ENCODE data around the gene GAS2.

Gene GAS2

DNA sequence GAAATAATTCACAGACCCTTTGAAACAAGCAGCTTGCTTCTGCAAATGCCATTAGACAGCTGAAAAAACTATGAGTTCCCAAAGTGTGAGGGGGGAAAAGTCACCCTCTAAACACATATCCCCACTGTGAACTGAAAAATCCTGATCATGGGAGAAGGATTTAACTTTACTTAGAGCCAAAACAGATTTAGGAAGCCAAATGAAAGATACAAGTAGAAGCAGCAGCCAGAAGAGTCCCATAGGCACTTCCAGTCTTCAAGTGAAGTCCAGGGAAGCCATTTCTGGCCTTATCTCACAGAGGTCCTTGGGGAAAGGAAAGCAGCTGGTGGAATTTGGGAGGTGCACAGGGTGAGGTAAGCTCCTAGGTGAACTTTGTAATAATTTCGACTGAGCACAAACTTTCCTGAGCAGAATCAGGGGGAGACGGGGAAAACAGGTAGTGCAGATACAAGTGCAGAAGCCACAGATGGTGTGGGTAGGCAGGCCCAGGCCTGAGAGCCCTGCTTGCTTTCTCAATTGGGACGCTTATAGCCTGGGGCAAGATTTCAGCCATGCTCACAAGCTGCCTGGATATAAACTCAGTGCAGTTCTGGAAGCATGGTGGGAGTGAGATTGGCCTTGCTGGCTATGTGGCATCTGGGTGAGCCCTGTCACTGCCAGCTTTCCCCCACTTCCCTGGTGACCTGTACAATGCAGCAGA, 44.8 kb downstream of the GAS2 start:
- Histone ChIP-seq H2AFZ (ENCODE audit: low read length) (no peak overlapping the region), H3K9ac (ENCODE audit: low read length) (no peak overlapping the region), H4K20me1 (ENCODE audit: insufficient read depth, low read length) (no peaks in the 10 kb centered on the region), H3K27me3 (replicated peaks; ENCODE audit: insufficient read depth, low read length) (no peaks in the 10 kb centered on the region), H3K9me3 (replicated peaks; ENCODE audit: insufficient read depth, low read length) (no peaks in the 10 kb centered on the region), H3K4me3 (ENCODE audit: low read length) (no peak overlapping the region), H3K4me2 (ENCODE audit: low read depth, low read length) (no peak overlapping the region), H3K79me2 (ENCODE audit: low read length) (peaks cover 49% of the 10 kb centered on the region), H3F3A (ENCODE audit: insufficient read depth, low read length) (no peaks in the 10 kb centered on the region), H3K36me3 (replicated peaks; ENCODE audit: insufficient read depth, low read length) (no peaks in the 10 kb centered on the region), H3K9me2 (replicated peaks; ENCODE audit: insufficient read depth, low read length) (no peaks in the 10 kb centered on the region), H3K27ac (ENCODE audit: low read length) (no peak overlapping the region), H3K4me1 (ENCODE audit: low read length) (no peaks in the 10 kb centered on the region; the same call in 1 of the 2 replicates)
- no peak for DNase-seq
- TF ChIP-seq EZH2 (optimal IDR thresholded peaks at IDR 0.05; ENCODE audit: low read depth, low read length) (no peak), EZH2phosphoT487 (IDR thresholded peaks at IDR 0.05; ENCODE audit: low read length) (no peak)
- TF ChIP-seq, protein P1, sequence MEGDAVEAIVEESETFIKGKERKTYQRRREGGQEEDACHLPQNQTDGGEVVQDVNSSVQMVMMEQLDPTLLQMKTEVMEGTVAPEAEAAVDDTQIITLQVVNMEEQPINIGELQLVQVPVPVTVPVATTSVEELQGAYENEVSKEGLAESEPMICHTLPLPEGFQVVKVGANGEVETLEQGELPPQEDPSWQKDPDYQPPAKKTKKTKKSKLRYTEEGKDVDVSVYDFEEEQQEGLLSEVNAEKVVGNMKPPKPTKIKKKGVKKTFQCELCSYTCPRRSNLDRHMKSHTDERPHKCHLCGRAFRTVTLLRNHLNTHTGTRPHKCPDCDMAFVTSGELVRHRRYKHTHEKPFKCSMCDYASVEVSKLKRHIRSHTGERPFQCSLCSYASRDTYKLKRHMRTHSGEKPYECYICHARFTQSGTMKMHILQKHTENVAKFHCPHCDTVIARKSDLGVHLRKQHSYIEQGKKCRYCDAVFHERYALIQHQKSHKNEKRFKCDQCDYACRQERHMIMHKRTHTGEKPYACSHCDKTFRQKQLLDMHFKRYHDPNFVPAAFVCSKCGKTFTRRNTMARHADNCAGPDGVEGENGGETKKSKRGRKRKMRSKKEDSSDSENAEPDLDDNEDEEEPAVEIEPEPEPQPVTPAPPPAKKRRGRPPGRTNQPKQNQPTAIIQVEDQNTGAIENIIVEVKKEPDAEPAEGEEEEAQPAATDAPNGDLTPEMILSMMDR (IDR thresholded peaks at IDR 0.05; ENCODE audit: low read length), result no peak

DNA sequence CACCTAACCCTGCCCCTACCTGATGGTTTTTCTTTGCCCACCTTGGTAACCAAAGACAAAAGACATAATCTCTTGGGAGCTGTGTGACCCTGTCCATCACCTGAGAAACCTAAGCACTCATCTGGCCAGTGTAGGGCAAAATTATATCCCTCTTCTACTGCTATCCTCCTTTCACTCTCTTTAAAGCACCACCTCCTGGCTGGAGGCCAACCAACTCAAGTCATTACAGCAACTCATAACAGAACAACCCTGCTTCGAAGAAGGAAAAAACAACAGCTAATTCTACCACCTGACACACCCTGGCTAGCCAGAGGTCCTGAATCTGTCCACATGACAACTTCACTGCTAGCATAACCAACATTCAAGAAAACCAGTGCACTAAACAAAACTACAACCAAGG, 45.5 kb downstream of the GAS2 start:
- Histone ChIP-seq H3K4me3 (ENCODE audit: low read length) (no peak overlapping the region), H3K36me3 (replicated peaks; ENCODE audit: insufficient read depth, low read length) (no peaks in the 10 kb centered on the region), H3K27ac (ENCODE audit: low read length) (no peak overlapping the region), H3K9me3 (replicated peaks; ENCODE audit: insufficient read depth, low read length) (no peaks in the 10 kb centered on the region), H3K79me2 (ENCODE audit: low read length) (peaks cover 51% of the 10 kb centered on the region), H3F3A (ENCODE audit: insufficient read depth, low read length) (no peaks in the 10 kb centered on the region), H3K4me2 (ENCODE audit: low read depth, low read length) (no peak overlapping the region), H3K27me3 (replicated peaks; ENCODE audit: insufficient read depth, low read length) (no peaks in the 10 kb centered on the region), H3K9me2 (replicated peaks; ENCODE audit: insufficient read depth, low read length) (no peaks in the 10 kb centered on the region), H3K9ac (ENCODE audit: low read length) (no peak overlapping the region), H4K20me1 (ENCODE audit: insufficient read depth, low read length) (no peaks in the 10 kb centered on the region), H3K4me1 (ENCODE audit: low read length) (no peaks in the 10 kb centered on the region; the same call in 1 of the 2 replicates), H2AFZ (ENCODE audit: low read length) (no peak overlapping the region)
- TF ChIP-seq EZH2phosphoT487 (IDR thresholded peaks at IDR 0.05; ENCODE audit: low read length) (no peak), EZH2 (optimal IDR thresholded peaks at IDR 0.05; ENCODE audit: low read depth, low read length) (no peak)
- TF ChIP-seq, protein P1 (IDR thresholded peaks at IDR 0.05; ENCODE audit: low read length), result no peak
- DNase-seq, result no peak

DNA sequence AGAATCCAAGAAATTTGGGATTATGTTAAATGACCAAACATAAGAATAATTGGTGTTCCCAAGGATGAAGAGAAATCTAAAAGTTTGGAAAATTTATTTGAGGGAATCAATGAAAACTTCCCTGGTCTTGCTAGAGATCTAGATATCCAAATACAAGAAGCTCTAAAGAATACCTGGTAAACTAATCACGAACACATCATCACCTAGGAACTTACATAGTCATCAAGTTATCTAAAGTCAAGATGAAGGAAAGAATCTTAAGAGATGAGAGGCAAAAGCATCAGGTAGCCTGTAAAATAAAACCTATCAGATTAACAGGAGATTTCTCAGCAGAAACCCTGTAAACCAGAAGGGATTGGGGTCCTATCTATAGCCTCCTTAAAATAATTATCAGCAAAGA, 46.9 kb downstream of the GAS2 start:
- Histone ChIP-seq H3K4me3 (ENCODE audit: low read length) (no peak overlapping the region), H3F3A (ENCODE audit: insufficient read depth, low read length) (no peaks in the 10 kb centered on the region), H3K9me2 (replicated peaks; ENCODE audit: insufficient read depth, low read length) (no peaks in the 10 kb centered on the region), H3K4me1 (ENCODE audit: low read length) (no peaks in the 10 kb centered on the region), H3K27me3 (replicated peaks; ENCODE audit: insufficient read depth, low read length) (no peaks in the 10 kb centered on the region), H3K9me3 (replicated peaks; ENCODE audit: insufficient read depth, low read length) (no peaks in the 10 kb centered on the region), H3K36me3 (replicated peaks; ENCODE audit: insufficient read depth, low read length) (no peaks in the 10 kb centered on the region), H2AFZ (ENCODE audit: low read length) (no peak overlapping the region), H3K79me2 (ENCODE audit: low read length) (peaks cover 46% of the 10 kb centered on the region), H4K20me1 (ENCODE audit: insufficient read depth, low read length) (no peaks in the 10 kb centered on the region), H3K4me2 (ENCODE audit: low read depth, low read length) (no peak overlapping the region), H3K27ac (ENCODE audit: low read length) (no peak overlapping the region), H3K9ac (ENCODE audit: low read length) (no peak overlapping the region)
- TF ChIP-seq EZH2 (optimal IDR thresholded peaks at IDR 0.05; ENCODE audit: low read depth, low read length) (no peak), EZH2phosphoT487 (IDR thresholded peaks at IDR 0.05; ENCODE audit: low read length) (no peak)
- TF ChIP-seq, protein P1 (IDR thresholded peaks at IDR 0.05; ENCODE audit: low read length), result no peak
- no peak for DNase-seq
